GM21390 (cell line): ENCODE results near the gene EPB41L4A.

Experiments used
- ATAC-seq: cut with Tn5 transposase; IDR thresholded peaks from one replicate; pipeline ENCODE4 v1.9.1; 2021; ENCODE audit not compliant: unreplicated experiment

Gene EPB41L4A

DNA sequence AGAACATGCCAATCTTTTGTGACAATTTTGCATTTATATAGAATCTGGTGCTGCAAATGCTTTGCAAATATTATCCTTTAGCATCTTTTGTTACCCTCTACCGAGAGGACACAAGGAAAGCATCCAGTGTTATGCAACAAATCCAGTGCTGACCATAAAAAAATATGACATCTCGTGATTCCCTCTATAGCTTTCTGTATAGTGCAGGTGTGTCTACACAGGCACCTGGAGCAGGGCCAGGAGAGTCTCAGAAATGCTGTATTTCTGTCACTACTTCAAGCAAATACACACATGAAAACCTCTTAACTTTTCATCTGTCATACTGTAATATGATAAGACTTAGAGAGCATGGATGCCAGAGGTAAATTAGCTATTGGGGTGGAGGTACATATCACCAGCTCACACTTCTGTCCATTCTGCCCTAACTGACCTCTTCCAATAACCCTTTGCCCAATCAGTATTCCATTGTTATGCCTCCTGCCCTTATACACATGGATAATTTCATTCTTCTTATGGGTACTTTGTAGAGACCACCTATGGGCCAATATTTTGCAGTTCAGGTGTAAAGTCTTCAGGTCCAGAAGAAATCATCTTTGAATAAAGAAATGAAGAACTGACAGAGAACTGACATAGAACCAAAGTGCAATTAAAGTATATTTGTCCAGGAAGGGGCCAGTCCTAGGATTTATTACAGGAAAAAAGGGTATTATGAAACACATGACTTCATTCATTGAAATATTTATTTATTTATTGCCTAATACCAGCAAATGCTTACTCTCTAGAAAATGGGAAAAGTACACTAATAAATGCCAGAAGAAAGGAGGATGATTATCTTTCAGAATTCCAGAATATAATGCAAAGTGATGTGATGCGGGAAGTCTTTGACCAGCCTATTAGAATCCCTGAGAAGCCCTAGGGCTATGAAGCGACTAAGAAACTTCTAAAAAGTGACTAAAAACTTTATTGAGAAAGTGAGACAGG is 106.5 kb downstream of the EPB41L4A start:
- no peak for ATAC-seq

DNA sequence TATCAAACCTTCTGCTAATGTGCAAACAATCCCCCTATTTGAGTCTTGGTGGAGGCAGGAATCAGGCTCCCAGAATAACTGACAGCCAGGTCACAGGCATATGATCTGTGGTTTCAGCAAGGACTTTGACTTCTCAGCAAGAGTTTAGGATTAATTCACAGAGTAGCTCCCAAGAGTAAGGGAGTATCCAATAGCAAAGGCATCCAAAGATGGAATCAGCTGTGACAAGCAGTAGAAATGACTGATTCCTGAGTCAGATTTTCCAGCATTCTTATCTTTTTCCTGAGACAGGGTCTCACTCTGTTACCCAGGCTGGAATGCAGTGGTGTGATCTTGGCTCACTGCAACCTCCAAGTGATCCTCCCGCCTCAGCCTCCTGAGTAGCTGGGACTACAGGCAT is 108.3 kb downstream of the EPB41L4A start:
- no peak for ATAC-seq

DNA sequence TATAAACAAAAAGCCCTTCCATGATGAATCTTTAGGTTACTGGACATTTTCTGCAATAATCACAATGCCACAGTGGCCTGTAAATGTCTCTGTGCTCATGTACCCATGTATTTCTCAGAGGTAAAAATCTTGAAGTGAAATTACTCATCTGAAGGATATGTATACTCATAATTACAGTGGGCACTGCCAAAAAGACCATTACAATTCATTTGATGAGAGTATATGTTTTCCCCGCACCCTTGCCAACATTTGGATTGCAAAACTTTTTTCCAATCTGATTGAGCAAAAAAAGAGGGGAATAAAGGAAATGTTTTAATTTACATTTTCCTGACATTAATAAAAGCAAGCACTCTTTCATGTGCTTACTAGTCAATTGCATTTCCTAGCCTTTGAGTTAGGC is 110.5 kb downstream of the EPB41L4A start:
- no peak for ATAC-seq

DNA sequence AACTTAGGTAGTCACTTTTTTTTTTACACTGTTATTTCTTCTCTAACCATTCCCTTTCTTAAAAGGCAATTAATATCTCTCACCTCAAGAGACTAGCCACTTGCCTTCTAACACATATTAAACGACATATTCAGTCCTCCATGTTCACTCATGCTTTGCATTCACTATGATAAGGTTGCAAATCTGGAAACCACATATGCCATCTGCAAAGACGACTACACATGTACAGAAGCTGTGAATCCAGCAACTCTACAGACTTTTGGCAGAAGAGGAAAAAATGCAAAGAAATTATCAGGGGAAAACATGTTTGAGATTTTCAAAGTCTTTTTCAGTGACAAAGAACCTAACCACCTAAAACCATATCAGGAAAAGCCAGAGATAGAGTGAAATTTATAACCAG is 112.1 kb downstream of the EPB41L4A start:
- no peak for ATAC-seq

DNA sequence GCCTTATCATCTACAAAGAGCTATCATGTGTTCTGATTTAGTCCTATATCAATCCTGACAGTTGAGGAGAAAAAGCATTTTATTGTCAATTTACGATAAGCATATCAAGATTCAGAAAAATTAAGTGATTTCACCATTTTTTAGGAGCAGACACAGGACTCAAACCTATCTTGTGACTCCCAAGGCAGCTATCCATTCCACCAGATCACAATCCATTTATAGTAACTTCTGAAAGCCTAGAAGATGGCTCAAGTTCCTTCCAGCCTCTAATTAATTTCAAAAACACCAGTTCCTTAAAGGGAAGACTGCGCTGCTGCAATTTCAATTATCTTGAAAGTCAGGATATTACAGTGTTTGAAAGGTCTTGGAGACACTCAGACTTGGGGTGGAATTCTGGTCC is 114.3 kb downstream of the EPB41L4A start:
- no peak for ATAC-seq

DNA sequence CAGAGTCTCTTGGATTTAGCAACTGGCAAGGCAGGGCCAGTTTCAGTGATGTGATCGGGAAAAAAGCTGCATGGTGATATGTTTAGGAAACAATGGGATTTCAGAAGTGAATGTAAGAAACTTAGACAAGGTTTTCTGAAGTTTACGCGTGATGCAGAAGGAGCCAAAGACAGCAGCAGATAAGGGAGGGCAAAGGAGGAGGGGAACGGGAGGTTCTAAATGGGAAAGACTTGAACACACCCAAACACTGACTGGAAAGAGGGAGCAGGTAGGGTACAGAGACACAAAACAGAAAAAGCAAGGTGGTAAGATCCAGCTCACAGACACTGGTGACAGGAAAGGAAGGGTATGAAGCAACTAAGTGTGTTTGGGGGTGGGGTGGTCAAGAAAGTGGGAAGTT is 115.4 kb downstream of the EPB41L4A start:
- no peak for ATAC-seq

DNA sequence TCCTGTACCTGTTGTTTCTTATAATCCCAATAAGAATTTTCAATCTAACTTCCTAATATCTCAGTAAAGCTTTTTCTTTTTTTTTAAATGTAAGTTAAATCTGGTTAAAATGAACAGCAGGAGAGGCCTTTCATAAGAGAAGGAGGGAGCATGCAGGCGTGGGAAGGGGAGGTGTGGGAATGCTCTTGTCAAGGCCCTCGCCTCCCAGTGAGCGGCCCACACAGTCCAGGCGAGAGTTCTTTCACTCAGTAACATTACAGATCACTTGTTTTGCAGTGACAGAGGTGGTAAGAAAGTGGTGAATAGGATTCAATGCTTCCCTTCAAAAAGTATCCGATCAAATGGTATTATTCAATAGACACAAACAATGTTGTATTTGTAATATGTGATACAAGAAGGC is 125.0 kb downstream of the EPB41L4A start:
- ATAC-seq: no peak

DNA sequence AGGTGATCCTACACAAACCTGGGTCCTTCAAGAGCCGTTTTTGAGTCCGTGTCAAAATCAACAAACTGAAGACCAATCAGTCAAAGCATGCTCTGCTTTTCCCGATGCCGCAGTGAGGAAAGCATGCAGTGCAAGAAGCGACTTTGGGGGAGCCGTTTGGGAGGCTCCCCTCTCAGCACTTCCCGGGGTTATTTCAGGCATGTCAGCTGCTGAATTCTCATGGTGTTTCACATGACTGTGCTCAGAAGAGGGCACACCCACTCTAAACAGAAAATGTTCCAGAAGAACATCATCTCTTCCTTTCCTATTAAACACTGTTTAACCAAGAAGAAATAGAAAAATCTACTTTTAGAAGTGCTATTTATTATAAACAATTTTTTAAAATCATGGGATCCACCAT is 125.5 kb downstream of the EPB41L4A start:
- ATAC-seq: no peak

DNA sequence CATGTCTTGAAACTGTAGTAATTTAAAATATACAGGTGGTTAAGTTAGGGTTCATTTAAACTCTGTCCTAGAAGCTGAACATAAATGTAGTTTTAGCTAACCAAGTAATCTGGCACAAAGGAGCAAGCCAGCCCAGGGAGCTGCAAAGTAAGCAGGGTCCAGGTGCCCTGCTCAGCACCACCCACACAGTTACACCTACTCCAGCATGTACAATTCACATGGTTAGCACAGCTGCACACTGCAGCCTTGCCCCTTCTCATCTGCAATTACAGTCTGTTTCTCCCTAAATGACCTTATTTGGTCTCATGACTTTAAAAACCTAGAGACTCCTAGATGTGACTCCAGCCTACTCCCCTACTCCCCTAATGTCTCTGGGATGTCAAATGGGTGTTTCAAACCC is 128.4 kb downstream of the EPB41L4A start:
- ATAC-seq: no peak

DNA sequence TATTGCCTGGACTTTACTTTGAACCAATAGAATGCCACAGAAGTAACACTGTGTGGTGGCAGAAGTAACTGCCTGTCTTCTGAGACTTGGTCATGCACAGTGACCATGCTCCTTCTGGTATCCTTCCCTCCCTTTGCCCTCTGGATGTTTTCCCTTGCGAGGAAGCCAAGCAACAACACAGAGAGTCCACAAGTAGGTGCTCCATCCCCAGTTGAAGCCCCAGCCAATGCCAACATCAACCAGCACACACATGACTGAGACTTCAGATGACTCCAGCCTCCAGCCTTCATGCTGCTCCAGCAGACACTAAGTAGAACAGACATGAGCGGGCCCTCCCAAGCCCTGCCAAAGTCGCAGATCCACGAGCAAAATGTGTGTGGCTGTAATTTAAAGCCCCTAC is 129.6 kb downstream of the EPB41L4A start:
- ATAC-seq: no peak

DNA sequence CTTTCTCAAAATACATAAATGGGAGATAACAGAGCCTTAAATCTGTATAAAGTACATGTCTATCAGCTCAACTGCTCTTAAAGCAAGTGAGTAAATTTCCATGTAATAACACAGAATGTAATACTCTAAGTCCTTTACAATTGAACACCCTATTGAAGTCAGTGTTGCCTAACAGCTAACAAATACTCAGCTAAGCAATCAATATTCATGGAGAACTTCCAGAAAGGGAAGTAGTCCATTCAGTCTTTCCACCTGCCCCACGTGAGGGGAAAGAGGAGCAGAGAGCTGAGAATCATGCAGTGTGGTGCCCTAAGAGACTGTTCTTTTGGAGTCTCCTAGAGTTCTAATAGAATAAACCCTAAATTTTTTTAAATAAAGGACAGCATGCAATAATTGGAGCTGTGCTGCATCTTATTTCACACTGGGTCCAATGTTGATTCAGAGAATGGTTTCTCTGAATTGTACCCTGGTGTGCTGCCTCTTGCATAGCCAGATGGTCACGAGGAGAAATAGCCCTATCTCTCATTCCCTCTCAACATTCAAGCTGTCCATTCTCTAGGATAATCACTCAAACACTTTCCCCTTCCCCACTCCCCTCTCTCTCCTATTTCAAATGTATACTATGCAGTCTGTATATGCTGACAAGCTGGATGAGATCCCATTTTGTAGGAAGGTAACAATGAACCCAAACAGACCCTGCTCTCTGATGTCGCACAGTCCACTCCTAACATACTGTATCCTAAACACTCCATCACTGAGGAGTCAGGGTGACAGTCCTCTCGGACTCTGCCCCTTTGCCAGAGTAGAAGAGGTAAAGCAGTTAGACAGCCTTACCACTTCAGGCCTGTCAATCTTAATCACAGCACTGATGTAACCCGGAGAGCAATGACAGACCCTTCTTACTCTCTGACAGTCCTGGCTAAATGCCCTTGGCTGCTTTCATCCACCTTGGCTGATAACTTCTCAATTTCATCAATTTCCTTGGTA is 134.8 kb downstream of the EPB41L4A start:
- no peak for ATAC-seq

DNA sequence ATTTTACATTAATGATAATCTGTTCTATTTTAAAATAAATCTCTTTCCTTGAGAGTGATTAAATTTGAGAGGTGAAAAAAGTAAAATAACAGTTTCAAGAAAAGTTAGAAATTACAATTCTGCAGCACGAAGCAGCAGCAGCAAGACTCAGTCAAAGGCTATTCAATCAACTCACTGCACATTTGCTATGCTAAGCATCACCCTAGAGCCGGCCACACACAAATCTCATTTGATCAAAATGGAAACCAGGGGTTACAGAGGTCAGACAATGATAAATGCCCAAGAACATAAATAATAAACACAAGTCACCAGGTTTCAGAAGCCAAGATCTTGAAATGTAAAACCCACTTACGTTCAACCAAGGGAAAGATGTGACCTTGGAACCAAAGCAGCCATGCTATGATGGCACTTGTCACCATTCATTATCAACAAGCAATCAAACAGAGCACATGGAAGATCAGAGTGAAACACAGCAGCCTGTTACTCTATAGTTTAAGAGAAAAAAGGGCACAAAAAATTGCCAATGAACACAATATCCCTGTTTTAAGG is 136.0 kb downstream of the EPB41L4A start:
- ATAC-seq: no peak

DNA sequence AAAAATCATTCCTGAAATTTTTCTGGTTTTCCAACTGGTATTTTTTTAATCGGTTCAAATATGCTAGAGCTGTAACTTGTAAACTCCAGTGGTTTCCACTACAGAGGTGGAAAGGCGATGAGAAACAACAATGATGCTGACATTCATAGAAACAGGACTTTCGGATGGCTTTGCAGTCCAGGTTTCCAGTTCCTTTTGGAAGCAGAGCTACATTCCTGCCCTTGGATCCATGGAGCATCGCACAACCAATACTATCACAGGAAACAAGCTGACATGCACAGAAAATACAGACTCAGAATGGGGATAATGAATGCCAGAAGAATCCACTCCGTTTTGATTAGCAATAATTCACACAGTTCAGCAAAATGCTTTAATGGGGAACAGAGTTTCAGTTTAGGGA is 140.0 kb downstream of the EPB41L4A start:
- no peak for ATAC-seq

DNA sequence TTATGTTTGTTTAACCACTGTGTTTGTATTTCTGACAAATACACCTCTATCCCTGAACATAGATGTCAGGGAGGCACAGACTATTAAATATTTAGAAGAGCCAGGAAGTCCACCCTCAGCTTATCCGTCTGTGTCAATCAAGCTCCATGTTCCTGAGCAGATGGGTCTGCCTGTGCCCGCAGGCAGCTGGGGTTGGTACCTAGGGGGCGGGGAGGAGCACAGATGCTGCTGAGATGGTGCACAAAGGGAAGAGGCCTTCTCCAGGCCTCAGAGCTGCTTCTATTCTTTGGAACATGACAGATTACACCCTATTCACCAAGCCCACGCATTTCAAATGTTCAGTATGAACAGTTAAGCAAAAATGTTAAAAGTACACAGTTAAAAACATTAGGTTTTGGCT is 142.1 kb downstream of the EPB41L4A start:
- no peak for ATAC-seq

DNA sequence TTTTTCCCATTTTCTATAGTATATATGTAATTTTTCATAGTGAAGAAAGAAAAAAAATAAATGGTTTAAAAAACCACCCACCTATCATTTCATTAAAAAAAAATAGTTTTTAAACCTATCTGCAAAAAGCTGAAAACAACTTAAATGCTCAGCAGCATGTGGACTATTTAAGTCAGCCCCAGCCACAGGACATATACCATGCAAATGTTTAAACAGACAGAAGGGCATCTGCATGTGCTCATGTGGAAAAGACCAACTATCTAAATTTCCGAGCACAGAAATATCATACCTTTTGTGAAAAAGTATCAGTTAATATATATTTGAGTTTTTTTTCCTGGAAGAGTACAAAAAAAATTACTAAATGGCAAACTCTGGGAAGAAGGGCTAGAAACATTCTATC is 143.4 kb downstream of the EPB41L4A start:
- no peak for ATAC-seq

DNA sequence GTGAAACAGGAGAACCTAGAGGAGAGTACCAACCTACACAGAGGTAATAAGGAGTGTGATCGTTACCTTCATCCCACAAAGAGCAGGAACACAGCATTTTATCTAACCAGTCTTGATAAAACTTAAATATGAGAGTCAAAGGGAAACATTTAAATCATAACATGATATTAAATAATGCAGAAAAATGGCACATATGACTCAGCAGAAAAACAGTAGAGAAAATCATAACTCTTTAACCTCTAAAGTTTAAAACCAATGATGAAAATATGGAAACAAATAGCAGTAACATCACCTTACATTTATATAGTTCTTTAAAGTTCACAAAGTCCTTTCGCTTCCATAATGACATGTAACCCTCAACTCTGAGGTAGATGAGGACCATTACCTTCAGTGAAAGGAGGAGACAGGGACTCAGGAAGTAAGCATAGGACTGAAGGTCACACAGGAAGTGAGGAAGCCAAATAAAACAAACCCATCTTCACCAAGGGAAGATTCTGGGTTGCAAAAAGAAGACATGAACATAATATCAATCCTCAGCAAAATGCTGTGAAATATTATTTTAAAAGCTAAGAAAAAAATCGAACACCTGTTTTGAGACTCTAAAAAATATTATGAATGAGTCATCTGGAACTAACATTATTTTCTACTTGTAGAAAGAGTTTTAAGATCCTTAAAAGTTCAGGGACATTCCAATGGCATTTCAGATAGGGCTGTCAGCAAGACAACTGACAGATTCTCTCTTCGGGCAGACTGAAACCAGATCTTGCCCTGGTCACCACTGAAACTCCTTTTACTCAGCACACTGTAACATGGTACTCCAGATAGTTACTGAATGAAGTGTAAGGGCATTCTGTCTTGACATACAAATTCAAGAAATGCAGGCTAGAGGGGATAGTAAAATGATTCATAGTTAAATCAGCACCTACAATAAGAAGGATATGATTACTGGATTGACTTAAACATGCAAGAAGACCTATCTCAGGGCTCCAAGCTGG is 148.5 kb downstream of the EPB41L4A start:
- ATAC-seq: peak; percentile 77

DNA sequence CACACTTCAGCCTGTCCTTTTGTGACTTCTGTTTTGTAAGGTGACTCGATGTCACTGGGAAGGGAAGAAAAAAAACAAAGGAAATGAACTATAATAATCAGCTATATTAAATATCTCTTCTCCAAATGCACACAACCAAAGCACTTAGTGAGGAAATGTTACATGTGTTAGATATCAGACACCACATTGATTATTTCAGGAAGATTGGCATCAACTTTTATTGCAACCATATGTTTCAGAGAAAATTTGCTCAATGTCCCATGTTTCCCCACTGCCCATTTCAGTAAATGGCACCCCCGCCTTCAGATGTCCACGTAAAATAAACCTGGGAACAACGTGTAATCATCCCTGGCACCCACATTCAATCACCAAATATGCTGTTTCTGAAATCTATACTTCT is 151.8 kb downstream of the EPB41L4A start:
- no peak for ATAC-seq

DNA sequence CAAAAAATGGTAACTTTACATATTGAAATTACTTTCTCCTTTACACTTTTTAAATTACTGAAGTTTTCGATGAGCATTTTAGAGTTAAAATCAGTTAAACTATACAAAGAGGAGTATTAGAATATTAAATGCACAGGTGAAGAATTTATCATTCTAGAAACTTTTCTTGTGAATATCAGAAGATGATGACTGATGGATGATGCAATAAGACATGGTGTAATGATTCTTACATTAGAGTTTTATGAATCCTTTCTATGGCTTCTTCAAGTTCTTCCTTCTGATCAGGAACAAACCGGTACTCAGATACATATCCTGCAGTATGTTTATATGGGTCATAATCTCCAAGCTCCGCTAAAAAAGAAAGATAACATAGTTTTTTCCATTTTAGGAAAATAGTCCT is 154.4 kb downstream of the EPB41L4A start:
- ATAC-seq: no peak

DNA sequence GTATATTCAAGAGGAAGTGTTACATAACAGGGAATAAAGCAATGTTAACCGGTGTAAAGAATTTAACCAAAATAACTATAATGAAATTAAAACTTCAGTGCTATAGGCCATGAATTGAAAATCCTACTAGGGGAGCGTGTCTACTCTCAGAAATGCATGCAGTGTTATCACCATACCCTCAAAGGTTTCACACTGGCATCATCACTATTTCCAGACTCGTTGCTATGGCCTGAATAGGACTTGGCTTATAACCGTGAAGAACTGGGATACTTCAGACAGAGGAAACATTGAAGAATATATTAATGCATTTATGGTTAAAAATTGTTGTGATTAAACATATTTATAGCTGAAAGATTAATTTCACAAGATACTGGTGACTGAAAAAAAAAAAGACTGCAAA is 154.9 kb downstream of the EPB41L4A start:
- no peak for ATAC-seq

DNA sequence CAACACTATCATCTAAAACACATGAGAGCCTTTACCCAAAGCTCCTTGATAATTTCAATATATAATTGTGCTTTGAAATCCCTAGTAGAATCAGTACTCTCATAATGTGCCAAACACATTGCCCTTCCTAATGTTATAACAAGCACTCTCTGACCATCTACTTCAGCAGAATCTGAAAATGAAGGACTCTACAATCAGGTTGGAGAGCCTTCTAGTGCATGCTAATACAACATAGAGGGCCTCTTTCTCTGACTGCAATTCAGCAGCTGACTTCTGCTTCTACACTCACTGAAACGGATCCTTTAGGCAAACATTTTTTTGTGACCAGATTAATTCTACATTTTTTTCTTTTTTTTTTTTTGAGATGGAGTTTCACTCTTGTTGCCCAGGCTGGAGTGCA is 155.6 kb downstream of the EPB41L4A start:
- ATAC-seq: no peak
